GM19452 (cell line): Measurements from ENCODE around the gene SLC37A1.
A peak's percentile ranks its signal among the peaks of the same experiment; 100 is the strongest.

Experiments used
- ATAC-seq: cut with Tn5 transposase; IDR thresholded peaks from one replicate; pipeline ENCODE4 v1.9.1; 2021; ENCODE audit not compliant: unreplicated experiment

The SLC37A1 gene

DNA sequence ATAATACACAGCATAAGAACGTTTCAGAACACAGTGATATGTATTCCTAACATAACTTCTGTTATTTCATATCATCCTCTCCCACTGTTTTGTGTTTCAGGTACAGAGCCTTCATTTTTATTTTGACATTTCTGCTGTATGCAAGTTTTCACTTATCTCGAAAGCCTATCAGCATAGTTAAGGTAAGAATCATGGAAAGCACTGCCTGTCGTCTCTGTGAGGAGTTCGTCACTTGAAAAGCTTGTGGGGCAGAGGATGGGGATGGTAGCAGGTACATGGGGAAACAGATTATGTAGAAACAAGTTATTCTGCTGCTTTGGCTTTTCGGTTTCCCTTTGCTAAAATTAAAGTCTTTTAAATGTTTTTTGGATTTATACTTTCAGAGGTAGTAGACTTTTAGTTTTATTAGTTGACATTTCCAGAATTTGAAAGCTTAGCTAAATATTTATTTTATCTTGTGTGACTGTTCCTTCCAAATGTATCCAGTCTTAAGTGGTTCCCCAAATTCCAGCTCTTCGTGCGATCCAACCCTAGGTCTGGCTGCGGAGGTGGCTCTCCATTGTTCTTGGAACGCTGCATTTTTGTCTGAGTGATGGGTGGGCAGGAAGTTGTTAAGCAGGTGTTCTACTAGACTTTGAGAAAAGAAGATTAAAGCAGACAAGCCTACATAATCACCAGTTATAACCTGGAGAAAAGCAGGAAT lies 12.2 kb downstream of the SLC37A1 start:
- no peak for ATAC-seq

DNA sequence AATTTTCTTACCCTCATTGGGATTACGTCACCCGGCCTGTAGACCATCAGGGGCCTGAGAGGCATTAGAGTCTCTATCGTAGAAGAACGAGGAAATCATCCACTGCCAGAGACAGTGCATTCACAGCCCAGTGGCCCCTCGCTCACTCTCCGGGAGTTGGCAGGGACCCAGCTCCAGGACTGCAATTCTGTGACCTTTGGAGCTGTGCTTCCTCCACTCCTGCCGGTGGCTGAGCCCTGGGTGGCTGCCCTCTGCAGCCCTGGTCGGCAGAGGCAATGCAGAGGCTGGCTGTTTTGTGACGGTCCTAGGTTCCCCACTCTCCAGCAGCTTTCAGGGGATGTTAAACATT lies 12.7 kb downstream of the SLC37A1 start:
- no peak for ATAC-seq

DNA sequence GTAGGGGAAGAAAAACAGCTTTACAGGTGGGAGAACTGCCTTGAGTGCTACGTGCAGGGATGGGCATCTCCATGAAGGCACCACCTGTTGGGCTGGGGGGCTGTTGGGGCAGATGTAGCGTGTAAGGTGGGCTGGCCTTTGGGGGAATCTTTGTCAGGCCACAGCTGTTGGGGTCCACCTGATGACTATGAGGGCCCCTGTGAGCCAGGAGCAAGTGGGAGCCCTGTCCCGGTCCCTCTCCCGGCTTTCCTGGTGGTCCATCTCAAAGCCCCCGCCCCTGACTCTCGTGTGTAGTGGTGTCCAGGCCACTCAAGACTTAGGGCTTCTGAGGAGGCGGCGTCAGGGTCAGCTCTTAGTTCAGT lies 13.5 kb downstream of the SLC37A1 start:
- ATAC-seq: no peak

DNA sequence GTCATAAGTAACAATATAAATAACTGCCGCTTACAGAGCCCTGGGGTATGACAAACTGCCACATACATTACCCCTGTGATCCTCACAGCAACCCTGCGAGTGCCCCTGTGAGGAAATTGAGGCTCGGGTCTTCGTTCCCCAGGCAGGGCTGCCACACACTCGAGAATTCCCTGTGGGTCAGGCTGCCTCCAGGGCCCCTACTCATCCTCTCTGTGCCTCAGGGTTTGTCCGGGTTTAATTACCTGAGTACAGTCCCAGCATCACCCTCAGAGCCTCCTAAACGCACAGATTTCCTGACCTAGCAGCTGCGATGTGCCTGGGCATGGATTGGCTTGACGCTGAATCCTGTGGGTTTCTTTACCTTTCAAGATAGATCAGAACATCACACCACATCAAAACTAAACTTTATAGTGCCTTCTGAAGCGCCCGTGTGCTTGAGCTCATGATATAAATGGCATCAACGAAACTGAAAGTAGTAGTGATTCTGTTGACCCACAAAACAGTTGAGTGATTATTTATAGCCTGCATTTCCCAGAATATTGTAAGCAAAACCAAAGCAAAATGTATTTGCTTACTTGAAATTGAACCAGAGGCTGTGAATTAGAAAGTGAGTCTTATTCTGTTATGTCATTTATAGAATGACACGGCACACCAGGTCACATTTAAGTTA lies 14.0 kb downstream of the SLC37A1 start:
- no peak for ATAC-seq

DNA sequence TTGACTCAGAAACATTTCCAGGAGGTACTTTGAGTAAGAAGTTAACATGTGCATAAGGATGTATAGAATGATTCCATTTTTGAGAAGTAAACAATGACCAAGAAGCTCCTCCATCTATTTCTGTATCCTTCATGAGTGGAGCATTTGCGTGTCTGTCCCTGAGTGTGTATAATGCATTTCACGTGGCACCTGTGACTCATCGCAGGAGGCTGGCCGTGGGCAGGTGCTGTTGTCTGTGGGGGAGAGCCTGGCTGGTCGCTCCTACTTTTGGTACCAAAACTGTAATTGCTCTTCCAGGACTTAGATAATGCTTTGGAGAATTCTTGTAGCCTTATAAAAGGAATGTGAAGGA lies 16.5 kb downstream of the SLC37A1 start:
- ATAC-seq: no peak

DNA sequence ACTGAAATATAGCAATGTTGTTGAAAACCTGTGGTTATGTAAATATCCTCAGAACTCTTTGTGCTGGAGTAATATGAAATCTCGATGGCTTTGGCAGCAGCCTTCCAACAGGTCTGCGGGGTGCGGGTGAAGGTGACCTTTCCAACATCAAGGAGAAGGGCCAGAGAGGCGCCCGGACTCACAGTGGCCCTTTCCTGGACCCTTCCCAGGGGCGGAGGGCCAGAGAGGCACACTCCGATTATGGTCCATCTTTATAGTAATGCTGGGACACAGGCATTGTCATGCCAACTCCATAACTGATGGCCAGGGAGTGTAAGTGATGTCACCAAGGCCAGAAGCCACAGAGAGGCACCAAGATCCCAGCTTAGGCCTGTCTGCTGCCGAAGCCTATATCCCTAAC lies 18.1 kb downstream of the SLC37A1 start:
- ATAC-seq: no peak

DNA sequence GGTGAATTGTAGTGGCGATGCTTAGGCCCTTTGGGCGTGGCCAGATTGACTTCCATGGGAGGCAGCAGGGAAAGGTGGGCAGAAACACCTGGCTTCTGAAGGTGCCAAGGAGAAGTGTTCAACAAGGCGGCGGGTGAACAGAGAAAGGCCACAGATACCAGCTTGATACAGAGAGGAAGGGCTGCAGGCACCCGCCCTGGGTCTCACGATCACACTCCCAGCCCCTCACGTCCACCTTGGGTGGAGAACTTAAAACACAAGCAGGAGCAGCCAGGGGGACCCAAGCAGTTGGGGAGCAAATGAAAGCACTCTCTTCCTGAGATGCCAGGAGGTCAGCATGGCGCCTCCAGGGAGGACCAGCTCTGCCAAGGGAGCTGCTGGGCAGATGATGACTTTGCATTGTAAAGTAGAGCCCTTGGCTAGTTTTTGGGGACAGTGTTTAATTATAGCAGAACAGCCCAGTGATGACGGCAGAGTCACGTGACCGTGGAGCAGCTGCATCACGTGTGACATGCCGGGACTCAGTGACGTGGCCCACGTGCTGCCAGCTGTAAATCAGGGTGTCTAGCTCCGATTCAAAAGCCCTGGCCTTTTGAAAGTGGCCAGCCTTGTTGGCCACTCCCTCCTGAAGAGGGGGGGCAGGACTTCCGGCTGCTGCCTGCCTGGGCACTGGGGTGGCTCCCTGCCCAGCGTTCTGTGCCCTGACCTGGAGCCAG lies 19.0 kb downstream of the SLC37A1 start:
- no peak for ATAC-seq

DNA sequence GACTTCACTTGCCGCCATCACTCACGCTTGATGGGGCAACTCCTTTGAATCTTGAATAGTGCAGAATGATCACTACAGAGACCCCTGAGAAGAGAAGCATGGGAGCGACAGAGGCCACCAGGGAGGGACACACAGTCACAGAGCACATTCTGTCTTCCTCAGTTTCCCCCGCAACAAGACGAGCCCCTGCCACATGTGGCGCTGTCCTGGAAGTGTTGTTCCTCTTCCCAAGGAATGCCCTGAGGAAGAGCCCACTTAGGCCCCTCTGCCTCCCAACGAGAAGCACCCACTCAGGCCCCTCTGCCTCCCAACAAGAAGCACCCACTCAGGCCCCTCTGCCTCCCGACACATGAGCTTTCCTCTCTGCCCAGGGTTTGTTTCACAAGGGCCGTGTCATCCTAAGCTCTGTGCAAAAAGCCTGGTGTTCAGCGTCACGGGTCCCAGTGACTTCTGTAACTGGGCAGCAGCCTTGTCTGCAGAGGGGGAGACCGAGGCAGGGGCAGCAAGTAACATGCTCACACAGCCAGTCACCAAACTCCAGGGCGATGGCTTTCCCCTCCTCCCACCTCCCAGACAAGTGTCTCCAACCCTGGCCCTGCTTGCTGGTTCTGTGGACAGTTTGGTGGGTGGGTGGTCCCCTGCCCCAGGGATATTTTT lies 19.8 kb downstream of the SLC37A1 start:
- no peak for ATAC-seq

DNA sequence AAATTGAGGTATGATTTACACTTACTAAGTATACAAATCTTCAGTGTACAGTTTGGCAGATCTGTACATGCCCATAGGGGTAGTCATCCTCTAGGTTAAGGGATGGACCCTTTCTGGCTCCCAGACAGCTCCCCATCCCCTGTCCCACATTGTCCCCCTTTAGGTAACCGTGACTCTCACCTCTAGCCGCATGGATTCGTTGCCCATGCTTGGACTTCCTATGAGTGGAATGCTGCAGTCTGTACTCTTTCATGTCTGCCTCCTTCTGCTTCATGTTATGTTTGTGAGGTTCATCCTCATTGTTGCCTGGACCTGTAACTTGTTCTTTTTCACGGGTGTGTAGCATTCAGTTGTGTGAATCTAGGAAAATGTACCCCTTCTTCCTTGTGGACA lies 20.3 kb downstream of the SLC37A1 start:
- no peak for ATAC-seq

DNA sequence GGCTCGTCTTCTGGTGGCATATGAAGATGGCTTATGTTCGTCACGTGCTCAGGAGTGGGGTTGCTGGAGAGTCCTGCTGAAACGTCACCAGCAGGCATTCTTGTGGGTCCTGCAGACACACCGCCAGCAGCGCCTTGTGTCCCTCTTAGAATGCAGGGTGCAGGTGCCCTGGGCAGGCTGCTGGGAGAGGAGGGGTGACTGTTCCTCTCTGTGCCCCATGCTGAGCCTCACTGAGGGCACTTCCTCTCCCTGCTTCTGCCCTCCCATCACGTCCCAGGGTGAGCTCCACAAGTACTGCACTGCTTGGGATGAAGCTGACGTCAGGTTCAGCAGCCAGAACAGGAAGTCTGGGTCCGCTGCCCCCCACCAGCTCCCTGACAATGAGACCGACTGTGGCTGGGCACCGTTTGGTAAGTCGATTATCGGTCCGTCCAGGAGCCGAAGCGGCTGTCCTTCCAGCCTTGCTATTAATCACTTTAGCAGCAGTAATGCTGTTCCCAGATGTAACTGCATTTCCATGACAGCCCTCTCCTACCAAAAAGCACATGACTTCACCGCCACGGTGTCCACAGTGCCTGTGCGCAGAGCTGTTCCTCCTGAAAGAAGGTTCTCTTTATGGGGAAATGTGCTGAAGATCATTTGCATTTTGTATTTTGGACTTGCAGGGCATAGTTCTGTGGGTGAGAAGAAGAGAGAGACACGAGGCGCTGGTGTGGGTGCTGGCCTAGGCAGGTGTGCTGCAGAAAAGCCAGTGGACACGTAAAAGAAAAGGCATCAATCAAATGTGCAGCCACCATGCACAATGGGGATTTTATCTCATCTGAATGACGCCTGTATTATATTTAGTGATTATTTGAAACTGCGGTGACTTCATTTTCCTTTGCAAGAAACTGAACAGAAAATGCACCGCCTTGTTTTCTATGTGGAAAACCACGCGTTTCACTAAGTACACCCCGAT lies 21.0 kb downstream of the SLC37A1 start:
- ATAC-seq: peak; percentile 39

DNA sequence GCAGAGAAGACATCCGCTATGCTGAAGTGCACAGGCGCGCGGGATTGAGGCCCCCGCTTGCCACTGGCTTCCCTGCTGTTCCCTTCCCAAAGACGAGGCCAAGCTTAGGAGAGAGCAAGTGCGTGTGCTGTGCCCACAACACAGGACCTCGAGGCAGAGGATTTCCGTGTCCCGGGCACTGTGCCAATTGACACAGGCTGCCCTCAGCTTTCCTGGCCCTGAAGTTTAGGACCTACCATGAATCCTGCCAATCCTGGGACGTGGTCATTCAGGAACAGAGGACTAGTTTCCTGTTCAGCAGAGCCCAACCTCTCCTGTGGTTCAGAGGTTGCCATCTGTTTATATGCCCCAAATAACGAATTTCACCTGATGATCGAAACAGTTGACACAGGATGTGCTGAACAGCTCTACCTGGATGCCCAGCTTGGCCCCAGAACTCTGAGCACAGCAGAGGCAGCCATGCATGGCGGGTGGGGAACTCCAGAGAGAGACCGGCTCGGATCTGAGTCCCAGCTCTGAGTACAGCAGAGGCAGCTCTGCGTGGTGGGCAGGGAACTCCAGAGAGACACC lies 22.0 kb downstream of the SLC37A1 start:
- peak; percentile 60 for ATAC-seq

DNA sequence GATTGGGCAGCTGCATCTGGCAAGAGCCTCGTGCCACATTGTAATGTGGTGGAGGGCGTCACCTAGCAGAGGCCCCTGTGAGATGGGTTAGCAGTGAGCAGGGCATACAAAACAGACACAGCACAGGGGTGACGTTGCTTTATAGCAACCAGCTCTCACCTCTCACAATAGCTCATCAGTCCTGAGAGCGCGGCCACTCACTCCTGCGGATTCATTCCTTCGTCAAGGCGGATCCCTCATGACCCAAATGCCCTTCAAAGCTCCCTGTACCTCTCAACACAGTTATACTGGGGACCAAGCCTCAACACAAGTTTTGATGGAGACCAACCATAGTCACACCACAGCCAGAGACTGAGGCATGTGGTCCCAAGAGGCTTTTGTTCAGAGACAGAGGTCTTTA lies 22.9 kb downstream of the SLC37A1 start:
- no peak for ATAC-seq

DNA sequence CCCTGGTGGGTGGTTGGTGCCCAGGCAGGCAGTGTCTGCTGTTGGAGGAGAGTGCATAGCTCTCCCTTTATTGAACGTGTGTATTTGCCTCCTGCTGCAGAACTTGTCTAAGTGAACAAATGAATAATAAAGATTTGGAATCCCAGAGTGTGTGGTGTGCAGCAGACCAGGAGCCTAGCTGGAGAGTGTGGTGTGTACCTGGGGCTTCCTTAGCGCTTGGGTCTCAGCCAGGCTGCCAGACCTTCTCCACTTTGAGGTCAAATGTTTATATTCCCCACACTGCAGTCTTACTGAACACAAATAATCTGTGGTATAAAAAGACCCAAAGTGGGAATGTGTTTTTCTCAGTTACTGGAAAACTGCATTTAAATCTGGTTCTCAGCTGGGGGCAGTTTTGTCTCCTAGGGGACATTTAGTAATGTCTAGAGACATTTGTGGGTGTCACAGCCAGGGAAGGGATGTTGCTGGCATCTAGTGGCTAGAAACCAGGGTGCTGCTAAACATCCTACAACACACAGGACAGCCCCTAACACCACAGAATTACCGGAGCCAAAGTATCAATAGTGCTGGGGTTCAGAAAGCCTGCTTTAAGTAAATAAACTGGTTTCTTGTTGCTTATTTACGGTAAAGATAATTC lies 23.6 kb downstream of the SLC37A1 start:
- ATAC-seq: no peak

DNA sequence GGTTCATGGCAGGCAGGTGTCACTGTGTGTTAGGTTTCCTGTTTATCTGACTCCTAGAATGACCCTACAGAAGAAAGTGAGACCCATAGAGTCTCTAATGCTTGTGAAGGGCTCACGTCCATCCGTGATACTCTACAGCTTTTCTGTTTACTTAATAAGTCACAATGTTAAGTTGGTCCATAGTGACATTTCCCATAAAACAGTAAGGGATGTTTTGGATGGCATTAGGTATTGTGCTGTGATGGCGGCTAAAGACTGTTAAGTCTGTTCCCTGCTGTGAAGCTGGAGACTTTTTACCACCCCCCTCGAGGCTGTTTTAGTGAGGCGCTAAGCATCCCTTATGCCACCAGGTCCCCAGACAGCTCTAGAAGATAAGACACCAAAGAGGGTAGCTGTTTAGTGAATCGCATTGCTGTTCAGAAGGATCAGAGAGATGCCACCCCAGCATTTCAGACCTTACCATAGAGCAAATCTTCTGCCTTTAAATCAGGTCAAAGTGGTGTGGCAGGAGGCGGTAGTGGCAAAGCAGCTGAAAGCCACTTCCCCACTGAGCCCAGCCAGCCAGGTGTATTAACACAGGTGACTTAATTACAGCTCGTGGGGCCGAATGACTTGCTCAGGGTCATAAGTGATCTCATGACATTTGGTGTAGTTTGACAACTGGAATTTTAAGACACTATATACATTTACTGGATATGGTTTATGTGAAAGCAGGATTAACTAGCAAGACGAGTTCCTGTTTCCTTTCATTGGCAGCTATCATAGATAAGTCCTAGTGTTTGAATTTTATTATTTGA lies 25.0 kb downstream of the SLC37A1 start:
- ATAC-seq: no peak

DNA sequence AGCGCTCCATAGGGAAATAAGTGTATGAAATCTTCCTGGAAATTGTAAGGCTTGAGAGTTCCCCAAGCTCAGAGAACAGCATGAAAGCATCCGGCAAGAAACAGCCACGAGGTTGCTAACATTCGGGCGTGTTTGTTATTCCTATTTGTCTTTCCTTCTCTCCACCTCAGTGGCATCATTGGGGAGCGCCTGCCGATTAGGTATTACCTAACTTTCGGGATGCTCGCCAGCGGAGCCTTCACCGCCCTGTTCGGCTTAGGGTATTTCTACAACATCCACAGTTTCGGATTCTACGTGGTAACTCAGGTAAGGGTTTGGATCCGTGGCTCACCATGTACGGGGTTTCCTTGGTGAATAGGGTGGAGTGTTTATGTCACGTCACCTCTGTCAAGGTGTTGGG lies 25.7 kb downstream of the SLC37A1 start:
- ATAC-seq: no peak

DNA sequence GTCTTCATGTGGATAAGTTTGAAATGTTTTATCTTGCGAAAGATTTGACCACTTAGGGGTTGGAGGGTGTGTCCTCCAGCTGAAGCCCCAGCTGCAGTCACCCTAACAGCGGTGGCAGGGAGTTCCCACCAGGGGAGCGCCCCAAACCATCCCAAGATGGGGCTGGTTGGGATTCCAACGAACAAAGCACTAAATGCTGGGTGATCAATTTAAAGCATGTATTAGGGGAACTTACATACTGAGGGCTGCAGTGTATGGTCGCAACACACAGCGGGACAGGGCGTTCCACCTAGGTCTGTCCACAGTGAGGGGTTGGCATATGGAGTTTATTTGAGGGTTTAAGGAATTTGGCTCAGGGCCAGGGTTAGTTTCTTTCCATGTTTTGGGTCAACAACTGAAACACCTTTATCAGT lies 26.3 kb downstream of the SLC37A1 start:
- no peak for ATAC-seq

DNA sequence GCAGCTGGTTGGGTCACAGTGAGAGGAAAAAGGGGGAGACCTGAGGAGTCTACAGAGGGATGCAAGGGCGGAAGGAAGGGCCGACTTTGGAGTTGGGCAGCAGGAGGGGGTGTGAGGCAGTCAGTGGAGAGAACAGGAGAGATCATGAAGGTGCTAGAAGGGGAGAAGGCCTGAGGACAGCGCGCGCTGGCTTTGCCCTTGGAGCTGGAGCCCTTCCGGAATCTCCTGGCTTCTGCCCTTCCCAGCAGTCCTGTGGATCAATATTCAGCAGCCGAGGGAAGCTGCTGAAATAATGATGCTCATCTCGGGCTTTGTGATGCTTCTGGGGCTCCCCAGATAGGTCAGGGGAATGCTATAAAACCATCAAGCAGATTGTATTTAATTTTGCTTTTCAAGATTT lies 26.7 kb downstream of the SLC37A1 start:
- ATAC-seq: no peak

DNA sequence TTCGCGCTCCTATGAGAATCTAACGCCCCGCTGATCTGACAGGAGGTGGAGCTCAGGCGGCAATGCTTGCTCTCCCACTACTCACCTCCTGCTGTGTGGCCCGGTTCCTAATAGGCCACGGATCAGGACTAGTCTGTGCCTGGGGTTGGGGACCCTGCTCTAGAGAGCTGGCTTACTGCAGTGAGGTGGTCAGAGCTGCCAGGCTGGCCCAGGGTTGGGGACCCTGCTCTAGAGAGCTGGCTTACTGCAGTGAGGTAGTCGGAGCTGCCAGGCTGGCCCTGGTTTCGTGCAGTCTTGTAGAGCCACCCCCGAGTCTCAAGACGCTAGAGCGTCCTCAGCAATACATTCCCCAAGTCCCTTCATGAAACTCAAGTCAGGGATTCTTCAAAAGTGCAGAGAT lies 27.5 kb downstream of the SLC37A1 start:
- no peak for ATAC-seq

DNA sequence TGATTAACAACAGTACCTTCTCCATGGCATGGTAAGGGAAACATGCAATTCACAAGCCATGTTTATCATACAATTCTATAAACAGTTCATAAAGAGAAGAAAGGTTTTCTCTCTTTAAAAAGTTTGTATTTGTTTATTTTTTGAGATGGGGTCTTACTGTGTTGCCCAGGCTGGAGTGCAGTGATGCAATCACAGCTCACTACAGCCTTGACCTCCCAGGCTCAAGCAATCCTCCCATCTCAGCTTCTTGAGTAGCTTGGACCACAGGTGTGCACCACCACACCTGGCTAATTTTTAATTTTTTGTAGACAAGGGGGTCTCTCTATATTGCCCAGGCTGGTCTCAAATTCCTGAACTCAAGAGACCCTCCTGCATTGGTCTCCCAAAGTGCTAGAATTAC lies 28.0 kb downstream of the SLC37A1 start:
- ATAC-seq: no peak
